Astrocyte (in vitro differentiated cells and primary cell): ENCODE results near the gene SREBF2. TPM values are rescaled to one million over a fixed set of nuclear protein-coding genes. Genes with fewer than 3 reads are reported as not detected.

Source experiments
- DNase-seq: peaks from one replicate; pipeline ENCODE4 v3.0.0-alpha.2; 2010; ENCODE audit warnings: low read depth
- FAIRE-seq: peaks from 2 replicates; lab custom pipeline; 2011; peaks lifted over from hg19 to GRCh38; lab: Jason Lieb, UNC
- H2AFZ ChIP-seq: 2 replicates; pipeline ENCODE4 v1.6.0; 2012; ENCODE audit warnings: low read depth, low read length, inconsistent platforms
- H3K27ac ChIP-seq: 2 replicates; pipeline ENCODE4 v1.5.1; 2011; ENCODE audit warnings: low read depth, low read length, inconsistent platforms
- H3K27me3 ChIP-seq: 2 replicates; pipeline ENCODE4 v1.6.0; 2011; ENCODE audit warnings: low read length, inconsistent platforms; ENCODE audit not compliant: insufficient read depth
- H3K36me3 ChIP-seq: 2 replicates; pipeline ENCODE4 v1.5.1; 2011; ENCODE audit warnings: low read length, inconsistent platforms; ENCODE audit not compliant: insufficient read depth
- H3K4me1 ChIP-seq: 2 replicates; pipeline ENCODE4 v1.5.1; 2011; ENCODE audit warnings: low read length, inconsistent platforms; ENCODE audit not compliant: insufficient read depth
- H3K4me2 ChIP-seq: 2 replicates; pipeline ENCODE4 v1.6.0; 2012; ENCODE audit warnings: low read length, inconsistent platforms
- H3K4me3 ChIP-seq: 2 replicates; pipeline ENCODE4 v1.5.1; 2011; ENCODE audit warnings: low read depth, mild to moderate bottlenecking, low read length, inconsistent platforms; ENCODE audit not compliant: insufficient read depth
- H3K79me2 ChIP-seq: 2 replicates; pipeline ENCODE4 v1.6.0; 2012; ENCODE audit warnings: mild to moderate bottlenecking, low read length, inconsistent platforms; ENCODE audit not compliant: insufficient read depth
- H3K9ac ChIP-seq: 2 replicates; pipeline ENCODE4 v1.6.0; 2012; ENCODE audit warnings: mild to moderate bottlenecking, low read length, inconsistent platforms
- H3K9me3 ChIP-seq: 2 replicates; pipeline ENCODE4 v1.5.1; 2012; ENCODE audit warnings: low read depth, mild to moderate bottlenecking, low read length, inconsistent platforms; ENCODE audit not compliant: insufficient read depth
- H4K20me1 ChIP-seq: 2 replicates; pipeline ENCODE4 v1.6.0; 2012; ENCODE audit warnings: low read length, inconsistent platforms; ENCODE audit not compliant: insufficient read depth
- H3K27ac Mint-ChIP-seq: one replicate; pipeline ENCODE4 v1.8.0; 2021; ENCODE audit warnings: mild to moderate bottlenecking, mixed read lengths; ENCODE audit not compliant: unreplicated experiment
- H3K27me3 Mint-ChIP-seq: one replicate; pipeline ENCODE4 v1.8.0; 2021; ENCODE audit warnings: low read depth, mixed read lengths; ENCODE audit not compliant: unreplicated experiment
- H3K36me3 Mint-ChIP-seq: one replicate; pipeline ENCODE4 v1.8.0; 2021; ENCODE audit warnings: low read depth, mixed read lengths; ENCODE audit not compliant: unreplicated experiment
- H3K4me1 Mint-ChIP-seq: one replicate; pipeline ENCODE4 v1.8.0; 2021; ENCODE audit warnings: low read depth, mixed read lengths; ENCODE audit not compliant: unreplicated experiment
- H3K4me3 Mint-ChIP-seq: one replicate; pipeline ENCODE4 v1.8.0; 2021; ENCODE audit warnings: mild to moderate bottlenecking, moderate library complexity, mixed read lengths; ENCODE audit not compliant: unreplicated experiment
- H3K9me3 Mint-ChIP-seq: one replicate; pipeline ENCODE4 v1.8.0; 2021; ENCODE audit warnings: mild to moderate bottlenecking, mixed read lengths; ENCODE audit not compliant: unreplicated experiment
- EZH2 ChIP-seq: IDR thresholded peaks from 2 replicates; pipeline ENCODE4 v1.6.1; 2012; ENCODE audit warnings: mild to moderate bottlenecking, low read length, inconsistent platforms; ENCODE audit not compliant: insufficient read depth
- total RNA-seq: library from RNA; stranded (reverse); gene quantifications from 2 replicates; pipeline ENCODE4 v1.2.1, GENCODE V29; 2021
- TF ChIP-seq, protein P1 (sequence below): IDR thresholded peaks from 2 replicates; pipeline ENCODE4 v1.5.1; 2011; ENCODE audit warnings: low read depth, mild to moderate bottlenecking, inconsistent platforms, low read length, moderate library complexity; ENCODE audit not compliant: insufficient read depth

The SREBF2 gene
- total RNA-seq, 1 donor from 2014 or later: 83.9 TPM

DNA sequence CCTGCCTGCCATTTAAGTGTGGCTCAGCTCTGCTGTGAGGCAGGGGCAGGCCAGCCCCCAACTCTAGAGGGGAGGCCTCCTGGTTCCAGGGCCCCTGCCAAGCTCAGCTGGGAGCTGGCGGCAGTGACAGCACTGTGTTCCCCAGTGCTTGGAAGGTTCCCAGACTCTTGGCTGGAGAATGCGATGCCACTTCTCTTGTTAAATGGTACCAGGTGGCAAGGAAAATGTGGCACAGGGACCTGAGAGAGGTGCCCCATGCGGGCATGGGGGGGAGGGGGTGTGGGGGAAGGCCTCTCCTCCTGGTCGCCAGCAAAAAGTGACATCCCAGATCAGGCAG is 102.1 kb downstream of the SREBF2 start:
- no peak overlapping the region for H3K27ac Mint-ChIP-seq
- no peaks in the 10 kb centered on the region for H3K9me3 Mint-ChIP-seq
- H3K4me1 Mint-ChIP-seq: no peaks in the 10 kb centered on the region
- H2AFZ ChIP-seq: no peak overlapping the region
- H3K9me3 ChIP-seq: no peaks in the 10 kb centered on the region
- no peak for FAIRE-seq
- H3K27ac ChIP-seq: no peak overlapping the region
- H3K27me3 Mint-ChIP-seq: peaks cover 2% of the 10 kb centered on the region
- no peak overlapping the region for H3K4me2 ChIP-seq
- no peak overlapping the region for H3K4me3 ChIP-seq
- no peaks in the 10 kb centered on the region for H3K36me3 ChIP-seq
- H3K36me3 Mint-ChIP-seq: no peaks in the 10 kb centered on the region
- no peaks in the 10 kb centered on the region for H3K4me1 ChIP-seq
- no peaks in the 10 kb centered on the region for H4K20me1 ChIP-seq
- H3K79me2 ChIP-seq: no peaks in the 10 kb centered on the region
- DNase-seq: no peak
- no peak overlapping the region for H3K4me3 Mint-ChIP-seq
- no peak overlapping the region for H3K9ac ChIP-seq
- no peak for TF ChIP-seq EZH2
- TF ChIP-seq, protein P1, sequence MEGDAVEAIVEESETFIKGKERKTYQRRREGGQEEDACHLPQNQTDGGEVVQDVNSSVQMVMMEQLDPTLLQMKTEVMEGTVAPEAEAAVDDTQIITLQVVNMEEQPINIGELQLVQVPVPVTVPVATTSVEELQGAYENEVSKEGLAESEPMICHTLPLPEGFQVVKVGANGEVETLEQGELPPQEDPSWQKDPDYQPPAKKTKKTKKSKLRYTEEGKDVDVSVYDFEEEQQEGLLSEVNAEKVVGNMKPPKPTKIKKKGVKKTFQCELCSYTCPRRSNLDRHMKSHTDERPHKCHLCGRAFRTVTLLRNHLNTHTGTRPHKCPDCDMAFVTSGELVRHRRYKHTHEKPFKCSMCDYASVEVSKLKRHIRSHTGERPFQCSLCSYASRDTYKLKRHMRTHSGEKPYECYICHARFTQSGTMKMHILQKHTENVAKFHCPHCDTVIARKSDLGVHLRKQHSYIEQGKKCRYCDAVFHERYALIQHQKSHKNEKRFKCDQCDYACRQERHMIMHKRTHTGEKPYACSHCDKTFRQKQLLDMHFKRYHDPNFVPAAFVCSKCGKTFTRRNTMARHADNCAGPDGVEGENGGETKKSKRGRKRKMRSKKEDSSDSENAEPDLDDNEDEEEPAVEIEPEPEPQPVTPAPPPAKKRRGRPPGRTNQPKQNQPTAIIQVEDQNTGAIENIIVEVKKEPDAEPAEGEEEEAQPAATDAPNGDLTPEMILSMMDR: no peak
- no peaks in the 10 kb centered on the region for H3K27me3 ChIP-seq

DNA sequence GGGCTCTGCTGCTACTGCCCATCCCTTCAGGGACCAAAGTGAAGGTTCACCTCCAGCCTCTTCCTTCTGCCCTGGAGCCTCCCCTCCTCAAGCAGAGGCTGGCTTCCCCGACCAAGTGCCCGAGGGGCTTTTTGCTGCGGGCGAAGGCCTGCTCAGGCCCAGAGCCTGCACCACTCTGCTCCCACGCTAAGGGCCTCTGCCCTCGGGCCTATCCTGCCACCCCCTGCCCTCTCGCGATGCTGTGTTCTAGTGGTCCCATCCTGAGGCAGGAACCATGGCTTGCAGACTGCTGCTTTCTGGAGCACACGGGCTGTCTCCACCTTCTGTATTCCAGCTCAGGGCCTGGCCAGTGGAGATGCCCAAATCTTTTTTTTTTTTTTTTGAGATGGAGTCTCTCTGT is 102.6 kb downstream of the SREBF2 start:
- Mint-ChIP-seq H3K27me3 (peaks cover 2% of the 10 kb centered on the region), H3K4me3 (no peak overlapping the region), H3K9me3 (no peaks in the 10 kb centered on the region), H3K36me3 (no peaks in the 10 kb centered on the region), H3K27ac (no peak overlapping the region), H3K4me1 (no peaks in the 10 kb centered on the region)
- Histone ChIP-seq H3K4me2 (no peak overlapping the region), H3K4me1 (peaks cover under 1% of the 10 kb centered on the region), H3K9ac (no peak overlapping the region), H3K79me2 (no peaks in the 10 kb centered on the region), H4K20me1 (no peaks in the 10 kb centered on the region), H3K27ac (no peak overlapping the region), H2AFZ (no peak overlapping the region), H3K36me3 (no peaks in the 10 kb centered on the region), H3K9me3 (no peaks in the 10 kb centered on the region), H3K27me3 (no peaks in the 10 kb centered on the region), H3K4me3 (no peak overlapping the region)
- TF ChIP-seq EZH2: no peak
- TF ChIP-seq, protein P1: no peak
- DNase-seq (no peak), FAIRE-seq (no peak)

DNA sequence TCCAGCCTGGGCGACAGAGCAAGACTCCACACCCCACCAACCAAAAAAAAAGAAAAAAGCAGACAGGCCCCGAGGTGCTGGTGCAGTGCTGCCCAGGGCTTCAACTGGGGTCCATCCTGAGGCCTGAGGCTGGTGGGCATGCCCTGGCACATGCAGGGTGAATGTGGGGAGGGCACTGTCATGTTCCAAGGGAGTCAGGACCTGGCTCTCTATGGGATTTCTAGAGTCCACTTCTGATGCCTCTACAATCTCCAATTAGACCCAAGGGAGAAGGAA is 103.9 kb downstream of the SREBF2 start:
- Mint-ChIP-seq H3K4me1 (peaks cover 4% of the 10 kb centered on the region), H3K27ac (no peak overlapping the region), H3K4me3 (no peak overlapping the region), H3K27me3 (peaks cover 2% of the 10 kb centered on the region), H3K9me3 (no peaks in the 10 kb centered on the region), H3K36me3 (no peaks in the 10 kb centered on the region)
- Histone ChIP-seq H3K27ac (no peak overlapping the region), H3K27me3 (no peaks in the 10 kb centered on the region), H2AFZ (no peak overlapping the region), H3K4me1 (peaks cover 6% of the 10 kb centered on the region), H3K4me2 (no peak overlapping the region), H3K9ac (no peak overlapping the region), H3K79me2 (no peaks in the 10 kb centered on the region), H3K36me3 (no peaks in the 10 kb centered on the region), H3K9me3 (no peaks in the 10 kb centered on the region), H3K4me3 (no peak overlapping the region), H4K20me1 (peaks cover 3% of the 10 kb centered on the region)
- FAIRE-seq (no peak), DNase-seq (no peak)
- TF ChIP-seq, protein P1: no peak
- TF ChIP-seq EZH2: no peak
